HepG2 (cell line): ENCODE results near the gene LSM2. TPM values are rescaled to one million over a fixed set of nuclear protein-coding genes. Genes with fewer than 3 reads are reported as not detected.

Source experiments
- BCL6 ChIP-seq: IDR thresholded peaks from 2 replicates; pipeline ENCODE4 v1.6.1; 2016; ENCODE audit warnings: missing genetic modification reagents, missing compliant biosample characterization
- CEBPG ChIP-seq: IDR thresholded peaks from 2 replicates; pipeline ENCODE4 v1.6.1; 2016
- FOXA1 ChIP-seq, 2 experiments: fragments of 450-650 bp in 1 of 2; sonication (generic) in 1 of 2; formaldehyde crosslinking in 1 of 2; IDR thresholded peaks; 2 replicates each; pipeline versions ENCODE4 v1.4.0 to v1.6.1; 2016 to 2020; ENCODE audit warnings: missing genetic modification reagents in 1 of 2
- NCOR1 ChIP-seq: fragments of 200-600 bp; sonication (generic); IDR thresholded peaks from 2 replicates; pipeline ENCODE4 v1.7.0; 2017; ENCODE audit warnings: antibody characterized with exemption, low read length, borderline replicate concordance
- NR2F1 ChIP-seq, 2 experiments: fragments of 450-650 bp in 1 of 2; formaldehyde crosslinking in 1 of 2; IDR thresholded peaks; 2 replicates each; pipeline versions ENCODE4 v1.5.0 to v1.6.1; 2016 to 2020; ENCODE audit warnings: mild to moderate bottlenecking in 1 of 2, missing compliant biosample characterization in 1 of 2, missing genetic modification reagents in 1 of 2, moderate library complexity in 1 of 2
- PCBP1 ChIP-seq: fragments of 200-400 bp; formaldehyde crosslinking; IDR thresholded peaks from 2 replicates; pipeline ENCODE4 v1.6.1; 2017; ENCODE audit warnings: mild to moderate bottlenecking, low read depth, low read length, borderline replicate concordance
- ZNF205 ChIP-seq: IDR thresholded peaks from 2 replicates; pipeline ENCODE4 v1.6.1; 2018; ENCODE audit warnings: missing biosample characterization, missing genetic modification reagents
- polyA plus RNA-seq, 8 experiments: library from polyadenylated mRNA; depleted of rRNA in 3 of 8; stranded (reverse) in 7 of 8; unstranded in 1 of 8; fragments of >200 nt; fragmentation: Illumina TruSeq in 4 of 8; extraction: Trizol in 4 of 8; gene quantifications; 2 replicates each; pipeline versions ENCODE4 v1.2.1 to v1.2.3, GENCODE V29; 2011 to 2016; ENCODE audit warnings: low read depth in 4 of 8, missing spikeins in 1 of 8, mixed read lengths in 1 of 8; ENCODE audit not compliant: insufficient read depth in 1 of 8
- total RNA-seq, 5 experiments: library from RNA; depleted of rRNA; stranded (reverse); fragments of >200 nt; fragmentation: Illumina TruSeq; extraction: Trizol; gene quantifications; 2 replicates each; pipeline ENCODE4 v1.2.3, GENCODE V29; 2016; ENCODE audit warnings: low read depth in 1 of 5
- TF ChIP-seq, protein P1 (sequence below): sonication (generic); formaldehyde crosslinking; IDR thresholded peaks from 2 replicates; pipeline ENCODE4 v1.5.0; 2020; ENCODE audit warnings: mild to moderate bottlenecking, missing genetic modification reagents, borderline replicate concordance
- TF ChIP-seq, protein P2 (sequence below): sonication (generic); formaldehyde crosslinking; IDR thresholded peaks from 2 replicates; pipeline ENCODE4 v1.4.0; 2020; ENCODE audit warnings: missing genetic modification reagents, low read depth, mild to moderate bottlenecking, borderline replicate concordance

LSM2 gene
- total and polyA plus RNA-seq, 2 of the 13 experiments (the other 11 are each of a cell fraction or from before 2014, with no cell fraction given), result 69.4 to 90.5 TPM

DNA sequence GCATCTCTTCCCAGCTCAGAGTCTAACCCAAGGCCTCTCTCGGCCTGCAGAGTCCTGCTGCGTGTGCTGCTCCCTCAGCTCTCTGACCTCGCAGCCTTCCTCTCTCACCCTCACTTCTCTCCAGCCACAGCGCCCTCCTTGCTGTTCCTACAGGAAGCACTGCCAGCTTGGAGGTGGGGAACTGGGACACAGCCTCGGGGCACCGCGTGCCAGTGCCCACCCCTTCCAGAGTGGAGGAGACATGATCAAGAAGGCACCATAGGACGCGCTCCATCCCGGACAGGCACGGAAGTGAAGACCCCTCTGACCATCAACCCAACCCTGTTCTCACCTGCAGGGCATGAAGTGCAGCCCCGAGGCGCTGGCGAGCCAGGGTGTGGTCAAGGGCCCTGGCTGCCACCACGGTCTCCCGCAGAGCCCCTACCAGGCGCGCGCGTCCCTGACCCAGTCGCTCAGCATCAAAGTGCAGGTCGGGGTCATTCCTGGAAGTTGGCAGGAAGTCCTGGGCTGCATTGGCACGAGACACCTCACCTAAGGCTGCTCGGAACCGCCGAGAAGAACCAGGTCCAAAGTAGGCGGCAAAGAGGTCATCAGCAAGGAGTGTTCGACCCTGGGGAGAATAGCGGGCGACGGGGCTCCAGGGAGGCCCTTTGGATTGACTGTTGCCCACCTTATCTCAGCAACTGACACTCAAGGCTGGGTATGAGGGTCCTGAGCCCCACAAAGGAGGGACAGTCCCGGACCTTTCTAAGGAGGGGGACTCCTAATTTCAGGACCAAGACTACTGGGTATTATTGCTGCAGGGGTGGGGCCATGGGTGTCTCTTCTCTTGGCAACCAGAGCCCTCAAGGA, 30.9 kb downstream of the LSM2 start (continued):
- TF ChIP-seq, protein P1, sequence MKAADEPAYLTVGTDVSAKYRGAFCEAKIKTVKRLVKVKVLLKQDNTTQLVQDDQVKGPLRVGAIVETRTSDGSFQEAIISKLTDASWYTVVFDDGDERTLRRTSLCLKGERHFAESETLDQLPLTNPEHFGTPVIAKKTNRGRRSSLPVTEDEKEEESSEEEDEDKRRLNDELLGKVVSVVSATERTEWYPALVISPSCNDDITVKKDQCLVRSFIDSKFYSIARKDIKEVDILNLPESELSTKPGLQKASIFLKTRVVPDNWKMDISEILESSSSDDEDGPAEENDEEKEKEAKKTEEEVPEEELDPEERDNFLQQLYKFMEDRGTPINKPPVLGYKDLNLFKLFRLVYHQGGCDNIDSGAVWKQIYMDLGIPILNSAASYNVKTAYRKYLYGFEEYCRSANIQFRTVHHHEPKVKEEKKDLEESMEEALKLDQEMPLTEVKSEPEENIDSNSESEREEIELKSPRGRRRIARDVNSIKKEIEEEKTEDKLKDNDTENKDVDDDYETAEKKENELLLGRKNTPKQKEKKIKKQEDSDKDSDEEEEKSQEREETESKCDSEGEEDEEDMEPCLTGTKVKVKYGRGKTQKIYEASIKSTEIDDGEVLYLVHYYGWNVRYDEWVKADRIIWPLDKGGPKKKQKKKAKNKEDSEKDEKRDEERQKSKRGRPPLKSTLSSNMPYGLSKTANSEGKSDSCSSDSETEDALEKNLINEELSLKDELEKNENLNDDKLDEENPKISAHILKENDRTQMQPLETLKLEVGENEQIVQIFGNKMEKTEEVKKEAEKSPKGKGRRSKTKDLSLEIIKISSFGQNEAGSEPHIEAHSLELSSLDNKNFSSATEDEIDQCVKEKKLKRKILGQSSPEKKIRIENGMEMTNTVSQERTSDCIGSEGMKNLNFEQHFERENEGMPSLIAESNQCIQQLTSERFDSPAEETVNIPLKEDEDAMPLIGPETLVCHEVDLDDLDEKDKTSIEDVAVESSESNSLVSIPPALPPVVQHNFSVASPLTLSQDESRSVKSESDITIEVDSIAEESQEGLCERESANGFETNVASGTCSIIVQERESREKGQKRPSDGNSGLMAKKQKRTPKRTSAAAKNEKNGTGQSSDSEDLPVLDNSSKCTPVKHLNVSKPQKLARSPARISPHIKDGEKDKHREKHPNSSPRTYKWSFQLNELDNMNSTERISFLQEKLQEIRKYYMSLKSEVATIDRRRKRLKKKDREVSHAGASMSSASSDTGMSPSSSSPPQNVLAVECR (CRISPR knock-in tag), result peak; percentile 64; the same call in 1 of the 2 replicates
- TF ChIP-seq NR2F1 (CRISPR knock-in tag; IDR thresholded peaks at IDR 0.05), result peak; percentile 25 to 72; a peak in 2 of 4 replicates
- no peak for TF ChIP-seq PCBP1
- no peak for TF ChIP-seq NCOR1
- peak; percentile 97 for TF ChIP-seq BCL6 (CRISPR knock-in tag)
- TF ChIP-seq FOXA1 (IDR thresholded peaks at IDR 0.05), result no peak
- no peak for TF ChIP-seq FOXA1 (CRISPR knock-in tag; IDR thresholded peaks at IDR 0.05)
- no peak for TF ChIP-seq ZNF205 (CRISPR knock-in tag)
- TF ChIP-seq CEBPG, result no peak
- TF ChIP-seq, protein P2, sequence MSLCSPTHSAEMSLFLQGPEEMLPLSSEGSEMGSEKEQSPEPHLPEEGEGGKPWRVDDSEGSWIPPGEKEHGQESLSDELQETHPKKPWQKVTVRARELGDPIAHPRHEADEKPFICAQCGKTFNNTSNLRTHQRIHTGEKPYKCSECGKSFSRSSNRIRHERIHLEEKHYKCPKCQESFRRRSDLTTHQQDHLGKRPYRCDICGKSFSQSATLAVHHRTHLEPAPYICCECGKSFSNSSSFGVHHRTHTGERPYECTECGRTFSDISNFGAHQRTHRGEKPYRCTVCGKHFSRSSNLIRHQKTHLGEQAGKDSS (CRISPR knock-in tag), result 0 out of 2 replicates have a peak, but pooled peaks have one; percentile 26
